Inflammatory macrophage treated with lipopolysaccharide for 1 hour (primary cell): ENCODE data around the gene PLK5.

ENCODE experiments used
- DNase-seq, 2 donors: peaks; one replicate each; pipeline ENCODE4 v3.0.0-alpha.2; 2020 to 2022

Gene PLK5

GRCh38 chr19:1560286-1560882 lies 36.5 kb downstream of the PLK5 start:
- no peak for DNase-seq

GRCh38 chr19:1561236-1561842 lies 37.5 kb downstream of the PLK5 start:
- DNase-seq: no peak

- no peak for DNase-seq
These were observed 39.4 kb downstream of the PLK5 start for GRCh38 chr19:1563251-1563650.

- no peak for DNase-seq
These were observed 42.7 kb downstream of the PLK5 start for GRCh38 chr19:1566392-1567115.

GRCh38 chr19:1567116-1567847 lies 43.4 kb downstream of the PLK5 start:
- peak in 1 of 2 donors; percentile 16 for DNase-seq

- DNase-seq: no peak
These were observed 44.0 kb downstream of the PLK5 start for GRCh38 chr19:1567848-1568227.

GRCh38 chr19:1568320-1569019 lies 44.6 kb downstream of the PLK5 start, which contains the start of gene MEX3D:
Gene MEX3D, minus strand, starts transcription at chr19:1568325. Its CDS starts 267 bp downstream, at chr19:1568058.
- peak; percentile 62 to 85 for DNase-seq

GRCh38 chr19:1569997-1570396 lies 46.1 kb downstream of the PLK5 start:
- no peak for DNase-seq

GRCh38 chr19:1570836-1571235 lies 47.0 kb downstream of the PLK5 start:
- no peak for DNase-seq

GRCh38 chr19:1571358-1571757 lies 47.5 kb downstream of the PLK5 start:
- no peak for DNase-seq

- no peak for DNase-seq
These were observed 48.9 kb downstream of the PLK5 start for GRCh38 chr19:1572795-1573194.

GRCh38 chr19:1574354-1575136 lies 50.7 kb downstream of the PLK5 start:
- no peak for DNase-seq

- DNase-seq: no peak
These were observed 51.7 kb downstream of the PLK5 start for GRCh38 chr19:1575323-1576241.

- DNase-seq: no peak
These were observed 52.6 kb downstream of the PLK5 start for GRCh38 chr19:1576242-1577089.

- no peak for DNase-seq
These were observed 53.4 kb downstream of the PLK5 start for GRCh38 chr19:1577090-1577928.

- no peak for DNase-seq
These were observed 54.2 kb downstream of the PLK5 start for GRCh38 chr19:1577929-1578618.

GRCh38 chr19:1579222-1579621 lies 55.3 kb downstream of the PLK5 start:
- DNase-seq: no peak

GRCh38 chr19:1580382-1580781 lies 56.5 kb downstream of the PLK5 start:
- no peak for DNase-seq
